ENCODE measurements around the gene FAF2. TPM values are rescaled to one million over a fixed set of nuclear protein-coding genes. Genes with fewer than 3 reads are reported as not detected.

FAF2 gene
- total RNA-seq, 4 donors from 2014 or later, result 21.2 to 27.3 (median 23.9) TPM

Small RNAs within 50 kb of the gene (small RNA-seq; reads per million reads assigned to genes)
- gene AC010297.1 (0 reads per million in 3 donors), gene RF00019 (0 reads per million in 3 donors), gene RN7SL684P (0 reads per million in 3 donors)

Other genes with a start within 250 kb of the FAF2 start
- gene SIMC1, start 210.0 kb upstream of the FAF2 start, total RNA-seq, result 10 to 100 TPM; 17.8 to 28.3 (median 22.0) TPM
- gene KIAA1191, start 86.6 kb upstream of the FAF2 start, total RNA-seq, result 100 to 1,000 TPM; 115 to 157 (median 139) TPM
- gene ARL10, start 82.9 kb upstream of the FAF2 start, total RNA-seq, result 10 to 100 TPM in 1 of 4 donors, 1 to 10 TPM in 3; 5.4 to 16.9 (median 7.1) TPM
- 10 to 100 TPM in 2 of 4 donors, 1 to 10 TPM in 2; 7.5 to 23.4 (median 10.8) TPM for gene NOP16, start 59.8 kb upstream of the FAF2 start, total RNA-seq
- gene HIGD2A, start 59.6 kb upstream of the FAF2 start, total RNA-seq, result 100 to 1,000 TPM; 120 to 179 (median 160) TPM
- 100 to 1,000 TPM; 220 to 267 (median 239) TPM for gene CLTB, start 31.8 kb upstream of the FAF2 start, total RNA-seq
- 10 to 100 TPM; 11.3 to 22.2 (median 18.7) TPM for gene RNF44, start 89.0 kb downstream of the FAF2 start, total RNA-seq
- under 1 TPM in 1 of 4 donors, not detected in 3; 0.92 TPM for gene CDHR2, start 101.0 kb downstream of the FAF2 start, total RNA-seq
- gene GPRIN1, start 161.8 kb downstream of the FAF2 start, total RNA-seq, result 1 to 10 TPM in 1 of 4 donors, under 1 TPM in 3; 0.42 to 1.0 (median 0.95) TPM
- not detected for gene SNCB, start 182.1 kb downstream of the FAF2 start, total RNA-seq
- not detected for gene EIF4E1B, start 182.3 kb downstream of the FAF2 start, total RNA-seq
- 10 to 100 TPM in 3 of 4 donors, 1 to 10 TPM in 1; 8.3 to 18.6 (median 14.8) TPM for gene TSPAN17, start 199.1 kb downstream of the FAF2 start, total RNA-seq